ENCODE measurements around the gene EIF2AK3.

EIF2AK3 gene

DNA sequence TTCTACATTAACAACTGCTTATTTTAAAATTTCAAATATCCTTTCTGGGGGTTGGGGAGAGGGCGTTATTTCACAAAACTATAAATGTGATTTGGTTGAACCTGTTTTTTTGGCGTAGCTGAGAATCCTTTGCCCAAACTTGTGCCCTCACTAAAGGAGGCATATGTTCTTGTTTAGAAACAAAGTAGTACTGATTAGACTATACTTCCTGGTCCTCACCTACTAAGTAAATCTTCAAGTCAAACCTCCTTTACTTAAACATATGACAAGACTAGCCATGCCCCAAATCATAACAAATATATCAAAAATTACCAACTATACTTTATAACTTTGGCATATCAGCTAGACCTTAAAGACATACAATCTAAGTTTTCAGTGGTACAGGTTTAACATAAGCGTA is 5.8 kb downstream of the EIF2AK3 start:
- POLR2A ChIA-PET, result no interaction called here
- CTCF ChIA-PET, result interaction anchor here (1.3 kb wide), 1 partner anchor 50 kb away, joined by 5 read pairs; no protein-coding TSS in a partner anchor
- DNase-seq (ENCODE audit: extremely low spot score), result no peak
- TF ChIP-seq, protein P1, sequence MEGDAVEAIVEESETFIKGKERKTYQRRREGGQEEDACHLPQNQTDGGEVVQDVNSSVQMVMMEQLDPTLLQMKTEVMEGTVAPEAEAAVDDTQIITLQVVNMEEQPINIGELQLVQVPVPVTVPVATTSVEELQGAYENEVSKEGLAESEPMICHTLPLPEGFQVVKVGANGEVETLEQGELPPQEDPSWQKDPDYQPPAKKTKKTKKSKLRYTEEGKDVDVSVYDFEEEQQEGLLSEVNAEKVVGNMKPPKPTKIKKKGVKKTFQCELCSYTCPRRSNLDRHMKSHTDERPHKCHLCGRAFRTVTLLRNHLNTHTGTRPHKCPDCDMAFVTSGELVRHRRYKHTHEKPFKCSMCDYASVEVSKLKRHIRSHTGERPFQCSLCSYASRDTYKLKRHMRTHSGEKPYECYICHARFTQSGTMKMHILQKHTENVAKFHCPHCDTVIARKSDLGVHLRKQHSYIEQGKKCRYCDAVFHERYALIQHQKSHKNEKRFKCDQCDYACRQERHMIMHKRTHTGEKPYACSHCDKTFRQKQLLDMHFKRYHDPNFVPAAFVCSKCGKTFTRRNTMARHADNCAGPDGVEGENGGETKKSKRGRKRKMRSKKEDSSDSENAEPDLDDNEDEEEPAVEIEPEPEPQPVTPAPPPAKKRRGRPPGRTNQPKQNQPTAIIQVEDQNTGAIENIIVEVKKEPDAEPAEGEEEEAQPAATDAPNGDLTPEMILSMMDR (IDR thresholded peaks at IDR 0.05; ENCODE audit: control extremely low read depth, extremely low read depth, low read depth, missing control alignments), result no peak

DNA sequence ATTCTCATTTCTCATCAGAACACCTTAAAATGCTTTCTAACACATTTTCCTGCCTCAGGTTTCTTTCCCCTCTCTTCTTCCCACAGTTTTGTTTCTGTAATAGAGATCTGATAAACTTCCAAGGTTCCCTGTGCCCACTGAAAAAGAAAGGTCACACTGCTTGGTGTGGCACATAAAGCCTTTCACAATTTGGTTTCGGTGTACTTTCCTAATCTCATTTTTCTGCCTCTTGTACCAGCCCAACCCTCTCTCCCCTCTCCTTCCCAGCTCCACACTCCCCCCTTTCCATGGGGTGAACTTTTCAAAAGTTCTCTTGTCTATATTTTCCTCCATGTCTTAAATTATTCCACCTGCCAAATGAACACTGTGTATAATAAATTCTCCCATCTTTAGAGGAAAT is 7.2 kb downstream of the EIF2AK3 start:
- no peak for DNase-seq (ENCODE audit: extremely low spot score)
- ChIA-PET CTCF (interaction anchor here (2.5 kb wide), 1 partner anchor 13 kb away, joined by 17 read pairs; no protein-coding TSS in a partner anchor), POLR2A (interaction anchor here (2.1 kb wide), 1 partner anchor 8 kb away, joined by 8 read pairs; no protein-coding TSS in a partner anchor)
- TF ChIP-seq, protein P1 (IDR thresholded peaks at IDR 0.05; ENCODE audit: control extremely low read depth, extremely low read depth, low read depth, missing control alignments), result no peak

DNA sequence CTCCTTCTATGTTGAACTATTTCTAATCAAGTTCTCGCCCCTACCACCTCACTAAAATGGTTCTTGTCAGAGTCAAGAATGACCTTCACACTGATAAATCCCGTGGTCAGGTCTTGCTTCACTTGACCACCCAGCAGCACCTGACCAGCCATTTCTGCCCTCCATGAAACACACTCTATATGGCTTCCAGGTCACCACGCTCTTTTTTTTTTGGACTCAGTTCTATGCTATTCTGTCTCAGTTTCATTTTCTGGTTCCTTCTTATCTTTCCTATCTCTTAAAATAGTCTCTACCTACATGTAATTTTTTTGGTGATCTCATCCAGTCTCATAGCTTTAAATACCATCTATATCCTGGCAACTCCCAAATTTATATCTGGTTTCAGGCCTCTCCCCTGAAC is 11.4 kb downstream of the EIF2AK3 start:
- ChIA-PET POLR2A (interaction anchor here (1.1 kb wide), 1 partner anchor 16 kb away, joined by 3 read pairs; no protein-coding TSS in a partner anchor), CTCF (no interaction called here)
- DNase-seq (ENCODE audit: extremely low spot score), result peak; percentile 28
- TF ChIP-seq, protein P1 (IDR thresholded peaks at IDR 0.05; ENCODE audit: control extremely low read depth, extremely low read depth, low read depth, missing control alignments), result no peak

DNA sequence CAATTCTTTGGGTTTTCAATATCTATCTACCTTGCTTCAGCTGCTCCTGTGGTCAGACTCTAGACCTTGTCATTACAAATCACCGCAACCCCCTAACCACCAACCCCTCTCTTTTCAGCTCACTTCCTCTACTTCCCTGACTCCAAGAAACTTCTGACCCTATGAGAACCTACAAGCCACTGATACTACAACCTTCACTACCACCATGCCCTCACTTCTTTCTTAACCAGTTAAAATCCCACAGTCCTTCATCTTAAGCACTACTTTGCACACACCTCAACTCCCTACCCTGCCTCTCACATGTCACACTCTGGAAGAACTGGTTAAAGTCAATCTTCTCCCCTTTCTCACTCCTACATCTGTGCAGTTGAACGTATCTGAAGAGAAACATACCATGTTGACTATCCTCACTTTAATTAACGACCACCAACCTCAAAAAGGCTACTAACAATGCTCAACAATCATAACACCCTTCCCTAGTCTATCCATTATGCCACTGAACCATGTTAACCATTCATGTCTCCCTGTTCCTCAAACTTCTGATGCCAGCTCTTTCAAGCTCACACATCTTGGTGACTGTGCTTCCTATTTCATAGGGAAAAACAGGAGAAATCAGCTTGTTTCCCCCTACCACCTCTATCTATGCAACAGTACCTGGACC is 12.6 kb downstream of the EIF2AK3 start:
- TF ChIP-seq, protein P1 (IDR thresholded peaks at IDR 0.05; ENCODE audit: control extremely low read depth, extremely low read depth, low read depth, missing control alignments), result no peak
- CTCF ChIA-PET, result interaction anchor here (1.2 to 1.4 kb wide), 3 partner anchors 11 to 19 kb away, joined by 4 read pairs; no protein-coding TSS in a partner anchor
- DNase-seq (ENCODE audit: extremely low spot score), result peak; percentile 28
- POLR2A ChIA-PET, result interaction anchor here (0.7 to 1.0 kb wide), 2 partner anchors 14 to 16 kb away, joined by 3 read pairs; no protein-coding TSS in a partner anchor

DNA sequence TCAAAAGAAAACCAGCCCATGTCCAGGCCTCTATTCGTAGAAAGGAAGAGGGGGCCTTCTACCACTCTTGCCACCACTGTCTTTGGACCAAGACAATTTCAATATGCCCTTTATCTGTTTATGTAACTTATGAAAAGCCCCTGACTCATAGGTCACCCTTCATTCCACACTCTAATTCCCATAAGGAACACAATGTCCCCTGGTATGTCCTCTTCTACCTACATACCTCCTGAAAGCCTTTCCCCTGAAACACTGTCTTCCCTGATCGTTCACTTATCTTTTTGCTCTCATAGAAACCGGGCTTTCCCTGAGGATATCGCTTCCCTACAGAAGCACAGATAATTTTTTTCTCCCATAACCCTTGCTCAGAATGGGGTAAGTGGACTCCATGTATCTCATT is 13.3 kb downstream of the EIF2AK3 start:
- CTCF ChIA-PET, result interaction anchor here (1.1 to 1.4 kb wide), 4 partner anchors 10 to 54 kb away, joined by 3 to 4 read pairs (median 4); no protein-coding TSS in a partner anchor
- TF ChIP-seq, protein P1 (IDR thresholded peaks at IDR 0.05; ENCODE audit: control extremely low read depth, extremely low read depth, low read depth, missing control alignments), result no peak
- no peak for DNase-seq (ENCODE audit: extremely low spot score)
- POLR2A ChIA-PET, result interaction anchor here (1.0 kb wide), 1 partner anchor 16 kb away, joined by 3 read pairs; no protein-coding TSS in a partner anchor

DNA sequence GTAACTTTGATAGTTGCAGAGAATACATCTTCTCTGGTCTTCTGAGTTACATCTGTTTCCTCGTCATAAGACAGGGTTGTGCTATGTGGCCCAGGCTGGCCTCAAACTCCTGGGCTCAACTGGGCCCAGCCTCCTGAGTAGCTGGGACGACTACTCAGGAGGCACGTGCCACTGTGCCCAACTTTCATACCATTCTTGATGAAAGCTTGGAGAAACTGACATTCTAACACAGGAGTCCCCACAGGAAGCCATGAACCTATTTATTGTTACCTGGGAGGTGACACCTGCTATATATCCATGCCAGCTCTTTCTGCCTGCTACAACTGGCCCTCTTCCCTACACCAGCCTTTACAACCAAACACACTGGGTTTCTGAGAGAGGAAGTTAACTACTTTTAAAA is 19.1 kb downstream of the EIF2AK3 start:
- no peak for DNase-seq (ENCODE audit: extremely low spot score)

More for the DNA sequence above, 19.1 kb downstream of the EIF2AK3 start:
- TF ChIP-seq, protein P1 (IDR thresholded peaks at IDR 0.05; ENCODE audit: control extremely low read depth, extremely low read depth, low read depth, missing control alignments), result no peak
- CTCF ChIA-PET, result interaction anchor here (0.9 to 2.9 kb wide), 10 partner anchors 10 to 84 kb away, joined by 3 to 17 read pairs (median 5); partner anchors contain the start of gene RPIA
- POLR2A ChIA-PET, result interaction anchor here (2.1 kb wide), 1 partner anchor 19 kb away, joined by 12 read pairs; the partner anchor contains the start of gene EIF2AK3
